H9 (cell line): ENCODE measurements around the gene FAM162A. TPM values are rescaled to one million over a fixed set of nuclear protein-coding genes. Genes with fewer than 3 reads are reported as not detected.
A peak's percentile ranks its signal among the peaks of the same experiment; 100 is the strongest.

Experiments used
- DNase-seq: peaks from one replicate; pipeline ENCODE4 v3.0.0-alpha.2; 2017
- H2AFZ ChIP-seq: one replicate; pipeline ENCODE4 v1.6.1; 2013; ENCODE audit warnings: mild to moderate bottlenecking, low read length, control low read depth, moderate library complexity
- H2AK5ac ChIP-seq: 2 replicates; pipeline ENCODE4 v1.6.1; 2013; ENCODE audit warnings: low read length, control low read depth, mixed read lengths; ENCODE audit not compliant: insufficient read length
- H2BK120ac ChIP-seq: one replicate; pipeline ENCODE4 v1.6.1; 2013; ENCODE audit warnings: low read depth, mild to moderate bottlenecking, low read length, control low read depth, inconsistent platforms; ENCODE audit not compliant: poor library complexity, severe bottlenecking
- H2BK12ac ChIP-seq: 2 replicates; pipeline ENCODE4 v1.6.1; 2013; ENCODE audit warnings: low read length, control low read depth, mixed read lengths, low read depth; ENCODE audit not compliant: insufficient read length
- H2BK15ac ChIP-seq: 2 replicates; pipeline ENCODE4 v1.6.1; 2013; ENCODE audit warnings: low read depth, low read length, control low read depth
- H2BK20ac ChIP-seq: one replicate; pipeline ENCODE4 v1.6.1; 2013; ENCODE audit warnings: low read depth, mild to moderate bottlenecking, low read length, control low read depth, inconsistent platforms; ENCODE audit not compliant: poor library complexity, severe bottlenecking
- H2BK5ac ChIP-seq: 2 replicates; pipeline ENCODE4 v1.6.1; 2013; ENCODE audit warnings: low read length, control low read depth, mixed read lengths; ENCODE audit not compliant: insufficient read length
- H3K14ac ChIP-seq: 2 replicates; pipeline ENCODE4 v1.6.1; 2013; ENCODE audit warnings: low read length, control low read depth; ENCODE audit not compliant: insufficient read depth
- H3K18ac ChIP-seq: 2 replicates; pipeline ENCODE4 v1.6.1; 2013; ENCODE audit warnings: low read depth, mild to moderate bottlenecking, mixed read lengths, low read length, control low read depth; ENCODE audit not compliant: insufficient read length
- H3K23ac ChIP-seq: 2 replicates; pipeline ENCODE4 v1.6.1; 2013; ENCODE audit warnings: low read length, control low read depth, mixed read lengths, low read depth; ENCODE audit not compliant: insufficient read length
- H3K23me2 ChIP-seq: 2 replicates; pipeline ENCODE4 v1.6.1; 2013; ENCODE audit warnings: low read depth, mild to moderate bottlenecking, mixed read lengths, low read length, control low read depth; ENCODE audit not compliant: insufficient read length, poor library complexity, severe bottlenecking
- H3K27ac ChIP-seq: 2 replicates; pipeline ENCODE4 v1.5.1; 2013; ENCODE audit warnings: low read length, control low read depth, mixed read lengths, low read depth; ENCODE audit not compliant: insufficient read length
- H3K27me3 ChIP-seq: 2 replicates; pipeline ENCODE4 v1.6.1; 2013; ENCODE audit warnings: low read length, control low read depth, inconsistent platforms; ENCODE audit not compliant: insufficient read depth
- H3K4ac ChIP-seq: 2 replicates; pipeline ENCODE4 v1.6.1; 2013; ENCODE audit warnings: low read depth, mild to moderate bottlenecking, control low read depth, inconsistent platforms, low read length, moderate library complexity
- H3K4me1 ChIP-seq: 2 replicates; pipeline ENCODE4 v1.6.1; 2013; ENCODE audit warnings: low read length, control low read depth, inconsistent platforms; ENCODE audit not compliant: insufficient read depth
- H3K4me2 ChIP-seq: 2 replicates; pipeline ENCODE4 v1.6.1; 2013; ENCODE audit warnings: low read length, control low read depth, mixed read lengths; ENCODE audit not compliant: insufficient read length, insufficient read depth
- H3K56ac ChIP-seq: 2 replicates; pipeline ENCODE4 v1.6.1; 2013; ENCODE audit warnings: low read depth, mild to moderate bottlenecking, mixed read lengths, low read length, control low read depth; ENCODE audit not compliant: insufficient read length
- H3K79me1 ChIP-seq: 2 replicates; pipeline ENCODE4 v1.6.1; 2013; ENCODE audit warnings: low read depth, mild to moderate bottlenecking, moderate library complexity, low read length, control low read depth, inconsistent platforms; ENCODE audit not compliant: insufficient read depth, poor library complexity, severe bottlenecking
- H3K79me2 ChIP-seq: 2 replicates; pipeline ENCODE4 v1.6.1; 2013; ENCODE audit warnings: low read length, control low read depth, inconsistent platforms; ENCODE audit not compliant: insufficient read depth
- H3K9ac ChIP-seq: 2 replicates; pipeline ENCODE4 v1.6.1; 2013; ENCODE audit warnings: low read length, control low read depth, mixed read lengths; ENCODE audit not compliant: insufficient read length; ENCODE audit errors: extremely low read depth
- H3K9me3 ChIP-seq: one replicate; pipeline ENCODE4 v1.6.1; 2013; ENCODE audit warnings: low read depth, low read length, inconsistent platforms; ENCODE audit not compliant: control insufficient read depth
- H3T11ph ChIP-seq: one replicate; pipeline ENCODE4 v1.6.1; 2013; ENCODE audit warnings: mild to moderate bottlenecking, low read length, control low read depth, inconsistent platforms
- H4K20me1 ChIP-seq: one replicate; pipeline ENCODE4 v1.6.1; 2013; ENCODE audit not compliant: control insufficient read depth, insufficient read length, insufficient read depth
- H4K5ac ChIP-seq: 2 replicates; pipeline ENCODE4 v1.6.1; 2013; ENCODE audit warnings: low read depth, mild to moderate bottlenecking, mixed read lengths, low read length, control low read depth; ENCODE audit not compliant: insufficient read length
- H4K8ac ChIP-seq: replicated peaks from 2 replicates; pipeline ENCODE4 v1.6.1; 2013; ENCODE audit warnings: low read length, control low read depth, mixed read lengths, low read depth; ENCODE audit not compliant: insufficient read length
- H4K91ac ChIP-seq: 2 replicates; pipeline ENCODE4 v1.6.1; 2013; ENCODE audit warnings: low read depth, mild to moderate bottlenecking, moderate library complexity, mixed read lengths, low read length, control low read depth; ENCODE audit not compliant: insufficient read length
- H3K27ac Mint-ChIP-seq, 3 experiments: 2 replicates in 2 of 3; 3 replicates in 1 of 3; pipeline ENCODE4 v1.8.0; 2020 to 2021; ENCODE audit warnings: mixed read lengths in 3 of 3, mild to moderate bottlenecking in 1 of 3, moderate library complexity in 1 of 3
- H3K27me3 Mint-ChIP-seq: 2 replicates; pipeline ENCODE4 v1.8.0; 2021; ENCODE audit warnings: low read depth, mild to moderate bottlenecking, moderate library complexity, mixed read lengths
- H3K36me3 Mint-ChIP-seq, 3 experiments: 2 replicates in 2 of 3; 3 replicates in 1 of 3; pipeline ENCODE4 v1.8.0; 2020 to 2021; ENCODE audit warnings: low read depth in 3 of 3, mixed read lengths in 3 of 3; ENCODE audit not compliant: insufficient read depth in 1 of 3
- H3K4me1 Mint-ChIP-seq, 2 experiments: 2 replicates each; pipeline ENCODE4 v1.8.0; 2020; ENCODE audit warnings: mixed read lengths in 2 of 2
- H3K4me3 Mint-ChIP-seq, 2 experiments: 2 replicates in 1 of 2; 3 replicates in 1 of 2; pipeline ENCODE4 v1.8.0; 2020 to 2021; ENCODE audit warnings: mild to moderate bottlenecking in 2 of 2, mixed read lengths in 2 of 2, moderate library complexity in 1 of 2
- H3K9me3 Mint-ChIP-seq, 2 experiments: 2 replicates in 1 of 2; 3 replicates in 1 of 2; pipeline ENCODE4 v1.8.0; 2020; ENCODE audit warnings: mild to moderate bottlenecking in 2 of 2, mixed read lengths in 2 of 2, moderate library complexity in 1 of 2
- WGBS: extraction: QIAGEN DNeasy Blood & Tissue Kit; methylation state at CpG from one replicate; pipeline ENCODE4 v1.1.7; 2013; ENCODE audit warnings: missing lambda C conversion rate, low lambda C conversion rate, mixed read lengths; ENCODE audit not compliant: insufficient read length; ENCODE audit errors: extremely low coverage; 5-methylcytosine and 5-hydroxymethylcytosine counted together
- total RNA-seq: library from RNA; stranded (reverse); gene quantifications from 2 replicates; pipeline ENCODE4 v1.2.1, GENCODE V29; 2021
- TF ChIP-seq, protein P1 (sequence below): fragments of 200-600 bp; sonication (generic); conservative IDR thresholded peaks from 3 replicates; pipeline ENCODE4 v1.8.0; 2021; ENCODE audit warnings: antibody characterized with exemption, mild to moderate bottlenecking

Gene FAM162A
- total RNA-seq, 1 experiment from 2014 or later, result 78.5 TPM

DNA sequence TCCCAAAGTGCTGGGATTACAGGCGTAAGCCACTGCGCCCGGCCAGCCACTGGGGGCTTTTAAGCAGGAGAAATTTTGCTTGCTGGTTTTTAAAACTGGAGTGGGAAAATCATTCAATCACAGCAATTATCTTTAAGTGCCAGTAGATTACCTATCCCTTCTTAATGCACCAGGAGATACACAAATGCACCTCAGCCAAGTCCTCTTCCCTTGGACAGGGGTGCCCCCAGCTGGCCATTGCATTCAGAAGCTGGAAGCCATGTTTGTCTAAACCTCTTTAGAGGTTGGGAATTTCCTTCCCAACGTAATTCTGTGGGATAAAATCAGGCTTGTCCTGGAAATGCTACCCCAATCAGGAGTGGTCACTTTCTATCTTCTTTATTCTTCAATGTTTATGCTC, 27.6 kb upstream of the FAM162A start:
- Histone ChIP-seq H3K23ac (no peak overlapping the region), H3K4me2 (no peak overlapping the region), H3K9ac (no peak overlapping the region), H3K23me2 (no peaks in the 10 kb centered on the region), H2BK120ac (no peak overlapping the region), H3K27ac (no peak overlapping the region), H2BK5ac (no peak overlapping the region), H2AFZ (no peak overlapping the region), H2AK5ac (no peak overlapping the region), H4K5ac (no peak overlapping the region), H3K9me3 (no peaks in the 10 kb centered on the region), H2BK20ac (no peak overlapping the region), H3K79me2 (no peaks in the 10 kb centered on the region), H3K4ac (no peak overlapping the region), H4K8ac (no peak overlapping the region), H3K18ac (no peak overlapping the region), H3K56ac (no peak overlapping the region), H2BK15ac (no peak overlapping the region), H3K14ac (no peak overlapping the region), H3K4me1 (no peaks in the 10 kb centered on the region), H2BK12ac (no peak overlapping the region), H4K20me1 (no peaks in the 10 kb centered on the region), H3K27me3 (no peaks in the 10 kb centered on the region), H4K91ac (no peak overlapping the region), H3T11ph (no peak overlapping the region), H3K79me1 (no peaks in the 10 kb centered on the region)
- TF ChIP-seq, protein P1, sequence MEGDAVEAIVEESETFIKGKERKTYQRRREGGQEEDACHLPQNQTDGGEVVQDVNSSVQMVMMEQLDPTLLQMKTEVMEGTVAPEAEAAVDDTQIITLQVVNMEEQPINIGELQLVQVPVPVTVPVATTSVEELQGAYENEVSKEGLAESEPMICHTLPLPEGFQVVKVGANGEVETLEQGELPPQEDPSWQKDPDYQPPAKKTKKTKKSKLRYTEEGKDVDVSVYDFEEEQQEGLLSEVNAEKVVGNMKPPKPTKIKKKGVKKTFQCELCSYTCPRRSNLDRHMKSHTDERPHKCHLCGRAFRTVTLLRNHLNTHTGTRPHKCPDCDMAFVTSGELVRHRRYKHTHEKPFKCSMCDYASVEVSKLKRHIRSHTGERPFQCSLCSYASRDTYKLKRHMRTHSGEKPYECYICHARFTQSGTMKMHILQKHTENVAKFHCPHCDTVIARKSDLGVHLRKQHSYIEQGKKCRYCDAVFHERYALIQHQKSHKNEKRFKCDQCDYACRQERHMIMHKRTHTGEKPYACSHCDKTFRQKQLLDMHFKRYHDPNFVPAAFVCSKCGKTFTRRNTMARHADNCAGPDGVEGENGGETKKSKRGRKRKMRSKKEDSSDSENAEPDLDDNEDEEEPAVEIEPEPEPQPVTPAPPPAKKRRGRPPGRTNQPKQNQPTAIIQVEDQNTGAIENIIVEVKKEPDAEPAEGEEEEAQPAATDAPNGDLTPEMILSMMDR, result peak; percentile 68
- no peak overlapping the region for H3K4me3 Mint-ChIP-seq
- peak; percentile 46 for DNase-seq
- no CpG with 5 or more reads among the region's 4 CpGs for WGBS
- H3K9me3 Mint-ChIP-seq, result no peaks in the 10 kb centered on the region
- no peak overlapping the region for H3K27ac Mint-ChIP-seq
- no peaks in the 10 kb centered on the region for H3K27me3 Mint-ChIP-seq
- H3K4me1 Mint-ChIP-seq, result no peaks in the 10 kb centered on the region
- H3K36me3 Mint-ChIP-seq, result peaks cover 1 to 19% (median 13%) of the 10 kb centered on the region in 3 experiments; a peak in 5 of 7 replicates
